H1 (cell line): ENCODE measurements around the gene GRIA1. TPM values are rescaled to one million over a fixed set of nuclear protein-coding genes. Genes with fewer than 3 reads are reported as not detected.

ENCODE experiments used
- CTCF ChIA-PET: fragments of 300-600 bp; sonication (Branson Sonifier 250); formaldehyde crosslinking; loops from one replicate; lab custom pipeline; 2021; ENCODE audit not compliant: partially characterized antibody; lab: Charles Lee
- POLR2A ChIA-PET: fragments of 300-600 bp; sonication (Branson Sonifier 250); formaldehyde crosslinking; loops from one replicate; lab custom pipeline; 2021; ENCODE audit warnings: inconsistent platforms; ENCODE audit not compliant: partially characterized antibody; lab: Charles Lee
- DNase-seq, 2 experiments: peaks; one replicate each; pipeline versions ENCODE4 v3.0.0 to v3.0.0-alpha.2; 2010 to 2022; ENCODE audit warnings: low spot score in 2 of 2, low read depth in 1 of 2, mixed read lengths in 1 of 2
- FAIRE-seq: peaks from 2 replicates; lab custom pipeline; 2011; peaks lifted over from hg19 to GRCh38; lab: Jason Lieb, UNC
- H2AFZ ChIP-seq: 2 replicates; pipeline ENCODE4 v1.8.1; 2012; ENCODE audit warnings: low read length, inconsistent platforms
- H2AK5ac ChIP-seq: 2 replicates; pipeline ENCODE4 v1.6.1; 2013; ENCODE audit warnings: low read depth, low read length
- H2BK120ac ChIP-seq: replicated peaks from 2 replicates; pipeline ENCODE3; 2013; ENCODE audit warnings: low read depth, low read length, inconsistent platforms
- H2BK12ac ChIP-seq: 2 replicates; pipeline ENCODE4 v1.6.1; 2013; ENCODE audit warnings: low read depth, low read length
- H2BK15ac ChIP-seq: 2 replicates; pipeline ENCODE4 v1.6.1; 2013; ENCODE audit warnings: low read length
- H2BK20ac ChIP-seq: 2 replicates; pipeline ENCODE4 v1.6.1; 2013; ENCODE audit warnings: low read length
- H2BK5ac ChIP-seq: 2 replicates; pipeline ENCODE4 v1.6.1; 2013; ENCODE audit warnings: low read depth, low read length
- H3K14ac ChIP-seq: 2 replicates; pipeline ENCODE4 v1.6.1; 2013; ENCODE audit warnings: inconsistent platforms; ENCODE audit not compliant: insufficient read length
- H3K18ac ChIP-seq: 2 replicates; pipeline ENCODE4 v1.6.1; 2013; ENCODE audit warnings: low read length; ENCODE audit errors: extremely low read depth
- H3K23ac ChIP-seq: 2 replicates; pipeline ENCODE4 v1.6.1; 2013; ENCODE audit warnings: inconsistent platforms; ENCODE audit not compliant: insufficient read length
- H3K23me2 ChIP-seq: 2 replicates; pipeline ENCODE4 v1.6.1; 2013; ENCODE audit warnings: low read depth, low read length
- H3K27ac ChIP-seq: 2 replicates; pipeline ENCODE4 v1.6.1; 2011; ENCODE audit warnings: low read depth, low read length, inconsistent platforms
- H3K27me3 ChIP-seq, 4 experiments: replicated peaks in 1 of 4; 1 replicate in 1 of 4; 2 replicates in 3 of 4; pipeline versions ENCODE4 v1.6.1 to v1.8.1; 2011 to 2013; ENCODE audit warnings: low read length in 3 of 4, mild to moderate bottlenecking in 3 of 4, inconsistent platforms in 2 of 4, mixed read lengths in 2 of 4, moderate library complexity in 1 of 4; ENCODE audit not compliant: control insufficient read depth in 3 of 4, insufficient read depth in 3 of 4; ENCODE audit errors: extremely low read depth in 1 of 4
- H3K36me3 ChIP-seq, 4 experiments: 2 replicates each; pipeline versions ENCODE4 v1.6.1 to v1.8.1; 2011 to 2013; ENCODE audit warnings: mild to moderate bottlenecking in 4 of 4, low read length in 3 of 4, moderate library complexity in 2 of 4, control low read depth in 1 of 4, inconsistent platforms in 1 of 4; ENCODE audit not compliant: insufficient read depth in 4 of 4, control insufficient read depth in 2 of 4
- H3K4ac ChIP-seq: replicated peaks from 2 replicates; pipeline ENCODE3; 2013; ENCODE audit warnings: low read length, low read depth, mixed read lengths, inconsistent platforms; ENCODE audit not compliant: insufficient read length
- H3K4me1 ChIP-seq, 4 experiments: replicated peaks in 1 of 4; 1 replicate in 1 of 4; 2 replicates in 3 of 4; pipeline versions ENCODE4 v1.6.1 to v1.8.1; 2011 to 2013; ENCODE audit warnings: low read length in 3 of 4, inconsistent platforms in 2 of 4, mixed read lengths in 1 of 4; ENCODE audit not compliant: insufficient read depth in 4 of 4, control insufficient read depth in 3 of 4
- H3K4me2 ChIP-seq, 2 experiments: 2 replicates each; pipeline versions ENCODE4 v1.6.1 to v1.8.1; 2011 to 2013; ENCODE audit warnings: low read depth in 2 of 2, low read length in 2 of 2, control low read depth in 1 of 2, inconsistent platforms in 1 of 2, mild to moderate bottlenecking in 1 of 2; ENCODE audit not compliant: insufficient read depth in 1 of 2
- H3K4me3 ChIP-seq, 4 experiments: fragments of 200-600, 300-600 bp in 1 of 4; sonication (generic), shearing (Covaris generic), sonication (Bioruptor Twin) in 1 of 4; 2 replicates each; pipeline versions ENCODE4 v1.5.1 to v1.8.1; 2011 to 2016; ENCODE audit warnings: low read length in 4 of 4, low read depth in 3 of 4, control low read depth in 2 of 4, inconsistent platforms in 2 of 4, mild to moderate bottlenecking in 2 of 4, mixed read lengths in 1 of 4, moderate library complexity in 1 of 4; ENCODE audit not compliant: insufficient read depth in 2 of 4; ENCODE audit errors: extremely low read depth in 1 of 4
- H3K56ac ChIP-seq: replicated peaks from 2 replicates; pipeline ENCODE3; 2013; ENCODE audit warnings: low read depth, mild to moderate bottlenecking, mixed read lengths, low read length, inconsistent platforms; ENCODE audit not compliant: insufficient read length
- H3K79me1 ChIP-seq: 2 replicates; pipeline ENCODE4 v1.6.1; 2013; ENCODE audit warnings: low read depth, low read length, control low read depth
- H3K79me2 ChIP-seq, 2 experiments: 2 replicates each; pipeline versions ENCODE4 v1.6.1 to v1.8.1; 2012 to 2013; ENCODE audit warnings: low read length in 2 of 2, mild to moderate bottlenecking in 2 of 2, inconsistent platforms in 1 of 2; ENCODE audit not compliant: insufficient read depth in 2 of 2, control insufficient read depth in 1 of 2
- H3K9ac ChIP-seq, 4 experiments: replicated peaks in 1 of 4; 1 replicate in 1 of 4; 2 replicates in 3 of 4; pipeline versions ENCODE4 v1.6.1 to v1.8.1; 2011 to 2013; ENCODE audit warnings: low read depth in 3 of 4, low read length in 3 of 4, control low read depth in 2 of 4, mild to moderate bottlenecking in 2 of 4, moderate library complexity in 2 of 4, inconsistent platforms in 1 of 4; ENCODE audit errors: extremely low read depth in 1 of 4
- H3K9me3 ChIP-seq, 2 experiments: 2 replicates each; pipeline versions ENCODE4 v1.6.1 to v1.8.1; 2012 to 2013; ENCODE audit warnings: mild to moderate bottlenecking in 2 of 2, moderate library complexity in 2 of 2, control low read depth in 1 of 2, inconsistent platforms in 1 of 2, low read depth in 1 of 2, low read length in 1 of 2, mixed read lengths in 1 of 2; ENCODE audit not compliant: insufficient read depth in 2 of 2
- H4K20me1 ChIP-seq, 2 experiments: replicated peaks in 1 of 2; 2 replicates each; pipeline versions ENCODE3 to v1.8.1; 2011 to 2013; ENCODE audit warnings: inconsistent platforms in 2 of 2, low read length in 2 of 2, mild to moderate bottlenecking in 1 of 2; ENCODE audit not compliant: insufficient read depth in 2 of 2, control insufficient read depth in 1 of 2
- H4K5ac ChIP-seq: 2 replicates; pipeline ENCODE4 v1.6.1; 2013; ENCODE audit warnings: low read length, low read depth, mixed read lengths, inconsistent platforms; ENCODE audit not compliant: insufficient read length
- H4K8ac ChIP-seq: 2 replicates; pipeline ENCODE4 v1.8.0; 2013; ENCODE audit warnings: mild to moderate bottlenecking, moderate library complexity, low read length, inconsistent platforms; ENCODE audit not compliant: insufficient read depth; ENCODE audit errors: extremely low read depth
- H4K91ac ChIP-seq: replicated peaks from 2 replicates; pipeline ENCODE3; 2013; ENCODE audit warnings: low read length, mixed read lengths, inconsistent platforms; ENCODE audit not compliant: insufficient read length
- CBX8 ChIP-seq: fragments of 300-800, 300-1000 bp; sonication (generic); IDR thresholded peaks from 2 replicates; pipeline ENCODE4 v1.7.1; 2016; ENCODE audit warnings: low read depth, low read length, borderline replicate concordance
- CREB1 ChIP-seq: IDR thresholded peaks from 2 replicates; pipeline ENCODE4 v1.6.1; 2012; ENCODE audit warnings: inconsistent platforms
- GABPA ChIP-seq: IDR thresholded peaks from 2 replicates; pipeline ENCODE4 v1.6.1; 2011; ENCODE audit warnings: mild to moderate bottlenecking, low read length, moderate library complexity, borderline replicate concordance; ENCODE audit not compliant: insufficient read depth
- HDAC2 ChIP-seq, 2 experiments: fragments of 300-600 bp in 1 of 2; sonication (generic) in 1 of 2; IDR thresholded peaks; 2 replicates each; pipeline ENCODE4 v1.6.1; 2011 to 2012; ENCODE audit warnings: low read depth in 2 of 2, low read length in 2 of 2, mild to moderate bottlenecking in 2 of 2, moderate library complexity in 2 of 2, borderline replicate concordance in 1 of 2, inconsistent platforms in 1 of 2
- JUN ChIP-seq: IDR thresholded peaks from 2 replicates; pipeline ENCODE4 v1.6.1; 2011; ENCODE audit warnings: low read depth, mild to moderate bottlenecking, improper control_type of control experiment, low read length
- NANOG ChIP-seq: IDR thresholded peaks from 2 replicates; pipeline ENCODE4 v1.6.1; 2011; ENCODE audit warnings: low read length, low read depth, mild to moderate bottlenecking, inconsistent platforms; ENCODE audit not compliant: insufficient read depth, poor library complexity, severe bottlenecking
- POU5F1 ChIP-seq: IDR thresholded peaks from 2 replicates; pipeline ENCODE4 v1.6.1; 2011; ENCODE audit warnings: low read depth, mild to moderate bottlenecking, low read length, moderate library complexity
- RFX5 ChIP-seq: IDR thresholded peaks from 2 replicates; pipeline ENCODE4 v1.6.1; 2011; ENCODE audit warnings: low read depth, low read length, improper control_type of control experiment, borderline replicate concordance
- RNF2 ChIP-seq: fragments of 200-900, 300-1000 bp; sonication (generic); IDR thresholded peaks from 2 replicates; pipeline ENCODE4 v1.7.1; 2016; ENCODE audit warnings: borderline replicate concordance, low read depth, mild to moderate bottlenecking, antibody characterized with exemption, low read length; ENCODE audit not compliant: poor library complexity, severe bottlenecking; ENCODE audit errors: missing control alignments
- RXRA ChIP-seq: IDR thresholded peaks from 2 replicates; pipeline ENCODE4 v1.6.1; 2011; ENCODE audit warnings: low read depth, mild to moderate bottlenecking, low read length, moderate library complexity; ENCODE audit not compliant: insufficient read depth
- SRF ChIP-seq: IDR thresholded peaks from 2 replicates; pipeline ENCODE4 v1.6.1; 2011; ENCODE audit warnings: mild to moderate bottlenecking, low read depth, low read length, moderate library complexity
- USF2 ChIP-seq: IDR thresholded peaks from 2 replicates; pipeline ENCODE4 v1.6.1; 2011; ENCODE audit warnings: low read length, improper control_type of control experiment
- WGBS, 2 experiments: shearing (Covaris generic) in 1 of 2; methylation state at CpG; one replicate each; pipeline versions ENCODE4 v1.1.6 to v1.1.7; 2013 to 2015; ENCODE audit warnings: low lambda C conversion rate in 2 of 2, mixed read lengths in 2 of 2, inconsistent platforms in 1 of 2, low coverage in 1 of 2, missing lambda C conversion rate in 1 of 2; ENCODE audit not compliant: insufficient replicate concordance in 2 of 2, insufficient coverage in 1 of 2, insufficient read length in 1 of 2; ENCODE audit errors: extremely low coverage in 1 of 2, missing lambda C conversion rate in 1 of 2; 5-methylcytosine and 5-hydroxymethylcytosine counted together
- polyA plus RNA-seq, 7 experiments: library from polyadenylated mRNA; depleted of rRNA in 3 of 7; stranded (reverse) in 5 of 7; unstranded in 2 of 7; fragments of >200 nt in 5 of 7; fragments of 200-250 nt in 2 of 7; gene quantifications; 1 replicate in 5 of 7; 2 replicates in 1 of 7; 4 replicates in 1 of 7; pipeline versions ENCODE4 v1.2.1 to v1.2.3, GENCODE V29; 2011 to 2013; ENCODE audit warnings: missing spikeins in 2 of 7, mixed read lengths in 2 of 7
- total RNA-seq: library from RNA; stranded (reverse); fragmentation: NEBNext Ultra II Directional; extraction: Animal tissue kit (Norgen Biotek cat#: 25700); gene quantifications from 2 replicates; pipeline ENCODE4 v1.2.1, GENCODE V29; 2021

The GRIA1 gene
- total and polyA plus RNA-seq, 2 of the 8 experiments (the other 6 are each of a cell fraction or from before 2014, with no cell fraction given), result 0.97 to 2.5 TPM

DNA sequence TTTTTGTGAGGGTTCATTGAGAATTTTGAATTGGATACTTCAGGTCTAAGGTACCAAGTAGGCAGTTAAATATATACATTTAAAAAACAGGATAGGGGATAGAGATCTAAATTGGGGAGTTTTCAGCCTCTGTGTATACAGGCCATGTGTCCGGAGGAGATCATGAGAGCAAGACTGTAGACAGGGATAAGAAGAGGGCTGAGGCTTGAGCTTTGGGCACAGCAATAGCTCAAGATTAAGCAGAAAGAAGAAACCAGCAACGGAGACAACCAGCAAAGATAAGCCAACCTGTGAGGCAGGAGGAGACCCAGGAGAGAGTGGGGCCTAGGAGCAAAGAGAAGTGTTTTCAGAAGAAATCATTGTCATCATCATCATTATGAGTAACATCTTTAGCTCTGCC lies 258.4 kb downstream of the GRIA1 start:
- Histone ChIP-seq H2BK20ac (no peak overlapping the region), H3K9ac (no peak overlapping the region), H3K23ac (no peak overlapping the region), H4K8ac (no peak overlapping the region), H3K4me2 (no peak overlapping the region), H2BK120ac (no peak overlapping the region), H3K27me3 (no peaks in the 10 kb centered on the region), H3K36me3 (no peaks in the 10 kb centered on the region), H3K4me1 (peaks cover 0 to under 1% (median 0%) of the 10 kb centered on the region in 4 experiments; a peak in 1 of 7 replicates), H3K9me3 (peaks cover 0 to 4% of the 10 kb centered on the region in 2 experiments; a peak in 1 of 4 replicates), H2BK15ac (no peak overlapping the region), H3K27ac (no peak overlapping the region), H3K79me2 (no peaks in the 10 kb centered on the region), H4K91ac (no peak overlapping the region), H4K20me1 (no peaks in the 10 kb centered on the region), H3K56ac (no peak overlapping the region), H3K79me1 (no peaks in the 10 kb centered on the region), H2AFZ (no peak overlapping the region), H4K5ac (no peak overlapping the region), H3K14ac (no peak overlapping the region), H3K18ac (no peak overlapping the region), H3K4me3 (no peak overlapping the region), H2BK5ac (no peak overlapping the region), H3K23me2 (no peaks in the 10 kb centered on the region), H3K4ac (no peak overlapping the region), H2AK5ac (no peak overlapping the region), H2BK12ac (no peak overlapping the region)
- FAIRE-seq, result no peak
- no peak for DNase-seq
- CTCF ChIA-PET, result interaction anchor here (0.6 to 1.5 kb wide), 4 partner anchors 17 to 397 kb away, joined by 3 to 4 read pairs (median 3); no protein-coding TSS in a partner anchor
- POLR2A ChIA-PET, result no interaction called here
- WGBS, 2 experiments, result 83% methylated on average over 2 of the region's 2 CpGs; no CpG with 5 or more reads in 1 of the 2 experiments
- no peak for TF ChIP-seq SRF
- TF ChIP-seq JUN, result no peak
- TF ChIP-seq RNF2, result no peak
- no peak for TF ChIP-seq HDAC2 (IDR thresholded peaks at IDR 0.05; ENCODE audit: borderline replicate concordance in 1 of 2, low read depth in 2 of 2, low read length in 2 of 2)
- TF ChIP-seq NANOG, result no peak
- TF ChIP-seq CBX8, result no peak
- no peak for TF ChIP-seq CREB1
- TF ChIP-seq GABPA, result no peak
- no peak for TF ChIP-seq RFX5
- TF ChIP-seq RXRA, result no peak
- no peak for TF ChIP-seq POU5F1
- no peak for TF ChIP-seq USF2
